ENCODE measurements around the gene MMS19.

DNA sequence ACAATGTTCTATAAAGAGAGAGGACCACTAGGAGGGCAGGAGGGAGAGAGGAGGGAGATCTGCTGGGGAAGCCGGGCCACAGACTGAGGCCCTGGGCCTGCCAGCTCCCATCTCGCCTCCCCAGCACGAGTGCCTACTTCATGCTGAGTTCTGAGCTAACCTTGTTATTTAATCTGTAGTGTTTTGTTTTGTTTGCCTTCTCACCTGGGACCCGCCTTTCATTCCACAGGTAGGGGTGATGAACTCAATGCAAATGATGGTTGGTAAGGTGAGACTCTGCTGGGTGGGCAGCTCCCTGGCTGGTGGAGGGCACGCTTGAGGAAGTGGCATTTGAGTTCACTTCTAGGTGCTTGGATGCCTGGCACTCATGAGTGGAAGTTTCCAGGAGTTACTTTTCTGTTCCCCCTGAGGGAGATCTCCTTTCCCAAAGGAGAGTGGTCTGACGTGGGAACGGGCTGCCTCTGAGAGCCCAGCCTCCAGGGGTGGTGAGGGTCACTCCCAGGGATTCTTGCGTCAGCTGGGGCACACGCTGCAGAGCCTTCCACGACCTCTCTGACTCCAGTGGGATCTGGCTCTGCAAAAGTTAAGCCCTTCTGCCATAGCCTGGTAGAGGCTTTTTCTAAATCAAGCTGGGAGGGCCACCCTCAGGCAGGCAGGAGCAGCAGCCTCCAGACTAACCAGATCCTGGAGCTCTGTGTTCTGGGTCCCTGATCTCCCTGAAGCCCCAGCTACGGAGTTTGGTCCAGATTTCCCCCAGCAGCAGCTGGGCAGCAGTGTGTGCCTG is 22.9 kb upstream of the MMS19 start:
- TF ChIP-seq POLR2AphosphoS5 (IDR thresholded peaks at IDR 0.05) = peak in 1 of 2 donors; percentile 34
- TF ChIP-seq, protein P1, sequence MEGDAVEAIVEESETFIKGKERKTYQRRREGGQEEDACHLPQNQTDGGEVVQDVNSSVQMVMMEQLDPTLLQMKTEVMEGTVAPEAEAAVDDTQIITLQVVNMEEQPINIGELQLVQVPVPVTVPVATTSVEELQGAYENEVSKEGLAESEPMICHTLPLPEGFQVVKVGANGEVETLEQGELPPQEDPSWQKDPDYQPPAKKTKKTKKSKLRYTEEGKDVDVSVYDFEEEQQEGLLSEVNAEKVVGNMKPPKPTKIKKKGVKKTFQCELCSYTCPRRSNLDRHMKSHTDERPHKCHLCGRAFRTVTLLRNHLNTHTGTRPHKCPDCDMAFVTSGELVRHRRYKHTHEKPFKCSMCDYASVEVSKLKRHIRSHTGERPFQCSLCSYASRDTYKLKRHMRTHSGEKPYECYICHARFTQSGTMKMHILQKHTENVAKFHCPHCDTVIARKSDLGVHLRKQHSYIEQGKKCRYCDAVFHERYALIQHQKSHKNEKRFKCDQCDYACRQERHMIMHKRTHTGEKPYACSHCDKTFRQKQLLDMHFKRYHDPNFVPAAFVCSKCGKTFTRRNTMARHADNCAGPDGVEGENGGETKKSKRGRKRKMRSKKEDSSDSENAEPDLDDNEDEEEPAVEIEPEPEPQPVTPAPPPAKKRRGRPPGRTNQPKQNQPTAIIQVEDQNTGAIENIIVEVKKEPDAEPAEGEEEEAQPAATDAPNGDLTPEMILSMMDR (IDR thresholded peaks at IDR 0.05) = peak in 2 of 6 experiments; percentile 8 to 26

Measured in upper lobe of left lung (tissue), 4 donors.